Loucy (cell line): ENCODE results near the gene UNC80.

Source experiments
- H2AFZ ChIP-seq: fragments of 200-600 bp; sonication (generic); 2 replicates; pipeline ENCODE4 v1.6.0; 2016; ENCODE audit warnings: antibody characterized with exemption, mild to moderate bottlenecking, low read length, moderate library complexity
- H3F3A ChIP-seq: fragments of 200-600 bp; 2 replicates; pipeline ENCODE4 v1.6.0; 2016; ENCODE audit warnings: antibody characterized with exemption, low read depth, mild to moderate bottlenecking
- H3K27me3 ChIP-seq: fragments of 200-600 bp; sonication (generic); 2 replicates; pipeline ENCODE4 v1.6.1; 2014; ENCODE audit warnings: low read length, mild to moderate bottlenecking; ENCODE audit not compliant: insufficient read depth, poor library complexity, severe bottlenecking
- H3K36me3 ChIP-seq: fragments of 200-600 bp; sonication (generic); 2 replicates; pipeline ENCODE4 v1.6.1; 2016; ENCODE audit warnings: low read length; ENCODE audit not compliant: insufficient read depth
- H3K4me1 ChIP-seq: fragments of 200-600 bp; sonication (generic); 2 replicates; pipeline ENCODE4 v1.5.1; 2014; ENCODE audit warnings: low read length, mild to moderate bottlenecking; ENCODE audit not compliant: insufficient read depth, poor library complexity, severe bottlenecking
- H3K4me2 ChIP-seq: fragments of 200-600 bp; sonication (generic); 2 replicates; pipeline ENCODE4 v1.6.0; 2014; ENCODE audit warnings: antibody characterized with exemption, low read length, low read depth, mild to moderate bottlenecking; ENCODE audit not compliant: poor library complexity, severe bottlenecking
- H3K4me3 ChIP-seq: fragments of 200-600 bp; sonication (generic); 2 replicates; pipeline ENCODE4 v1.5.1; 2014; ENCODE audit warnings: low read length, mild to moderate bottlenecking, mixed read lengths; ENCODE audit not compliant: poor library complexity, severe bottlenecking
- H3K79me2 ChIP-seq: fragments of 200-600 bp; sonication (generic); 2 replicates; pipeline ENCODE4 v1.6.1; 2014; ENCODE audit warnings: low read length; ENCODE audit not compliant: insufficient read depth
- H3K9ac ChIP-seq: fragments of 200-600 bp; sonication (generic); 2 replicates; pipeline ENCODE4 v1.6.0; 2014; ENCODE audit warnings: mild to moderate bottlenecking, low read depth, low read length, moderate library complexity; ENCODE audit not compliant: poor library complexity, severe bottlenecking
- H3K9me2 ChIP-seq: fragments of 200-600 bp; sonication (generic); replicated peaks from 2 replicates; pipeline ENCODE4 v1.6.1; 2016; ENCODE audit warnings: low read depth, low read length, mixed read lengths
- H3K9me3 ChIP-seq: fragments of 200-600 bp; sonication (generic); 2 replicates; pipeline ENCODE4 v1.6.1; 2014; ENCODE audit warnings: mild to moderate bottlenecking, antibody characterized with exemption, low read length, low read depth; ENCODE audit not compliant: insufficient read depth
- H4K20me1 ChIP-seq: fragments of 200-600 bp; sonication (generic); 2 replicates; pipeline ENCODE4 v1.6.0; 2014; ENCODE audit warnings: antibody characterized with exemption, low read length, mild to moderate bottlenecking; ENCODE audit not compliant: insufficient read depth, poor library complexity, severe bottlenecking
- CTCF ChIP-seq: fragments of 200-600 bp; sonication (generic); conservative IDR thresholded peaks from 2 replicates; pipeline ENCODE4 v1.5.1; 2014; ENCODE audit warnings: mild to moderate bottlenecking, antibody characterized with exemption, low read length
- EZH2phosphoT487 ChIP-seq: fragments of 200-600 bp; IDR thresholded peaks from 2 replicates; pipeline ENCODE4 v1.6.1; 2018; ENCODE audit warnings: antibody characterized with exemption, mild to moderate bottlenecking, moderate library complexity, borderline replicate concordance

UNC80 gene

DNA sequence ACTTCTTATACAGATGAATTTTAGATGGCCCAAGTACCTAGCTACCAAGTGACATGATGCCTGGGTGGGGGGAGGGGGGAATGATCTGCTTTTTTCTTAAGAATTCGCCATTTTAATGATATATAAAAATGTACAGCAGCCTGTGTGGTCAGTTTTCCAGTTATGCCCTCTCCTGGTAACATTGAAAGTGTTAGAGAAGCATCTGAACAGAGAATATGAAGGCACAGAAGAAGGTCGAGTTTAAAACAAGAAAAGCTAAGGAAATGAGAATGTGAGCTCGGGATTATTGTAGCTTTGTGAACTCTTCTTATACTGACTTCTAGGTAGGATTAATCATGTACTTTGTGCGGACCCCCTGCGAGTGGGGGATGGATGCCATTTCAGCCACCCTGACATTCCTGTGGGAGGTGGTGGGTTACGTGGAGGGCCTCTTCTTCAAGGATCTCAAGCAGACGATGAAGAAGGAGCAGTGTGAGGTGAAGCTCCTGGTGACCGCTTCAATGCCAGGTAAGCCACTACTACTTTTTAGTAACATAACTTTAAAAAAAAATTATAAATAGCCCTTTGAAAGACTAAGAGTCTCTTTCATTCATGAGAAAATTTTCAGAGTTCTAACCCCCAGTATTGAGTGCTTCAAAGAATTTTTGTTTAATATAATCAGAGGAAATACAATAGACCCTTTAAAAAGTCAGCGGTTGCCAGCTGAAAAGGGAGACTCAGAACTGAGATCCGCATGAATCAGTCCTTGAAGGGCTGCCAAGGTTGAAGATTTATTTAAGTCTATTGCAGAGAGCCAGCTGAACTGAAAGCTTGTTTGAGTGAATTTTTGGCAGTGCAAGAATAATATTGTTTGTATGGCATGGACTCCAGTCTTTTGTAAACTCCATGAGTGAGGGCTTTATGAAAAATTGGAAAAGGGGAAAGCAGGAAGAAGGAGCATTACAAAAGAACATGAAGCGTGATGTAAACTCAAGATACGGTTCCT is 162.2 kb downstream of the UNC80 start:
- no peaks in the 10 kb centered on the region for H3K36me3 ChIP-seq
- no peak for TF ChIP-seq CTCF
- no peak for TF ChIP-seq EZH2phosphoT487

DNA sequence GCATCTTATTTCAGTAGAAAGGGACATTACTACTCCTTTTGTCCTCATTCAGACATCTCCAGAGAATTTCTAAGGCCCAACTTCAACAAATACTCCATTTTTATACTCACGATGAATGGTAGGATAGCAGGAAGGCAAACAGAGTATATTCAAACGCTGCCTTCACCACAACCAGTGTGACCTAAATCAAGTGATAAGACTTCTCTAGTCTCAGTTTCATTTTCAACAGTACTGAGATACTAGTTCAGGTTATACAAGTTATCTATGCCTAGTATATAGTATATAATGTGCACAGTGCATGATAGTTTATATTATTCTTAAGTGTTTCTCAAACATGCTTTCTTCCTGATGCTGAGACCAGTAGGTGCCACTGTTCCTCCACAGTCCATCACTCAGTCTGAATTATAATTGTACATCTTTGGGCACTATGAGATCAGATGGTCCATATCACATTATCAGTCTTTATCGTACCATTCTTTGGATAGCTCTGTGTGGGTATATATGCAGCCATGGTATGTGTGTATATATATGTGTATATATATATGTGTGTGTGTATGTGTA is 164.6 kb downstream of the UNC80 start:
- no peaks in the 10 kb centered on the region for H4K20me1 ChIP-seq
- TF ChIP-seq EZH2phosphoT487 = no peak
- no peak; the same call in 1 of the 2 replicates for TF ChIP-seq CTCF
- no peak overlapping the region for H2AFZ ChIP-seq
- H3K9me2 ChIP-seq = no peaks in the 10 kb centered on the region
- no peaks in the 10 kb centered on the region for H3K36me3 ChIP-seq
- H3K9me3 ChIP-seq = no peaks in the 10 kb centered on the region
- H3K4me2 ChIP-seq = no peak overlapping the region
- H3K79me2 ChIP-seq = no peaks in the 10 kb centered on the region
- no peak overlapping the region for H3K9ac ChIP-seq
- no peaks in the 10 kb centered on the region for H3K27me3 ChIP-seq
- H3F3A ChIP-seq = no peaks in the 10 kb centered on the region
- H3K4me3 ChIP-seq = no peak overlapping the region
- H3K4me1 ChIP-seq = no peaks in the 10 kb centered on the region

More for the DNA sequence above, 162.2 kb downstream of the UNC80 start:
- Histone ChIP-seq H3K9ac (no peak overlapping the region), H3F3A (no peaks in the 10 kb centered on the region), H3K79me2 (no peaks in the 10 kb centered on the region), H3K9me2 (no peaks in the 10 kb centered on the region), H4K20me1 (no peaks in the 10 kb centered on the region), H3K27me3 (no peaks in the 10 kb centered on the region), H3K4me3 (no peak overlapping the region), H2AFZ (no peak overlapping the region), H3K4me2 (no peak overlapping the region), H3K9me3 (no peaks in the 10 kb centered on the region), H3K4me1 (no peaks in the 10 kb centered on the region)

GRCh38 chr2:209937893-209938292 is 166.3 kb downstream of the UNC80 start:
- H3K4me1 ChIP-seq = no peaks in the 10 kb centered on the region
- no peaks in the 10 kb centered on the region for H3F3A ChIP-seq
- H3K36me3 ChIP-seq = no peaks in the 10 kb centered on the region
- H3K27me3 ChIP-seq = no peaks in the 10 kb centered on the region
- H3K9me3 ChIP-seq = no peaks in the 10 kb centered on the region
- H2AFZ ChIP-seq = no peak overlapping the region
- no peaks in the 10 kb centered on the region for H3K79me2 ChIP-seq
- H3K9ac ChIP-seq = no peak overlapping the region
- H3K4me3 ChIP-seq = no peak overlapping the region
- TF ChIP-seq CTCF = no peak
- no peak for TF ChIP-seq EZH2phosphoT487
- H3K9me2 ChIP-seq = no peaks in the 10 kb centered on the region
- no peak overlapping the region for H3K4me2 ChIP-seq
- no peaks in the 10 kb centered on the region for H4K20me1 ChIP-seq
